HepG2 (cell line): Measurements from ENCODE around the gene PPIL6. TPM values are rescaled to one million over a fixed set of nuclear protein-coding genes. Genes with fewer than 3 reads are reported as not detected.

ENCODE experiments used
- ETV5 ChIP-seq: IDR thresholded peaks from 2 replicates; pipeline ENCODE4 v1.6.1; 2018; ENCODE audit warnings: missing biosample characterization, missing genetic modification reagents, inconsistent platforms, borderline replicate concordance
- FLYWCH1 ChIP-seq: sonication (generic); formaldehyde crosslinking; IDR thresholded peaks from 2 replicates; pipeline ENCODE4 v1.8.1; 2023; ENCODE audit warnings: mild to moderate bottlenecking, missing genetic modification reagents
- GPN1 ChIP-seq: sonication (generic); formaldehyde crosslinking; IDR thresholded peaks from 2 replicates; pipeline ENCODE4 v1.5.1; 2020; ENCODE audit warnings: missing genetic modification reagents, borderline replicate concordance
- HHEX ChIP-seq: IDR thresholded peaks from 2 replicates; pipeline ENCODE4 v1.6.1; 2016; ENCODE audit warnings: control low read depth
- HNRNPH1 ChIP-seq: fragments of 200-400 bp; formaldehyde crosslinking; optimal IDR thresholded peaks from 2 replicates; pipeline ENCODE3; 2017; ENCODE audit warnings: mild to moderate bottlenecking, low read depth, low read length
- IRF2 ChIP-seq: IDR thresholded peaks from 2 replicates; pipeline ENCODE4 v1.6.1; 2018; ENCODE audit warnings: missing genetic modification reagents, missing compliant biosample characterization
- NCOR1 ChIP-seq: fragments of 200-600 bp; sonication (generic); IDR thresholded peaks from 2 replicates; pipeline ENCODE4 v1.7.0; 2017; ENCODE audit warnings: antibody characterized with exemption, low read length, borderline replicate concordance
- SRSF1 ChIP-seq: fragments of 200-400 bp; formaldehyde crosslinking; optimal IDR thresholded peaks from 2 replicates; pipeline ENCODE3; 2017; ENCODE audit warnings: mild to moderate bottlenecking, low read depth, low read length, moderate library complexity
- ZNF350 ChIP-seq: sonication (generic); formaldehyde crosslinking; IDR thresholded peaks from 2 replicates; pipeline ENCODE4 v1.4.0; 2020; ENCODE audit warnings: mild to moderate bottlenecking, low read depth, missing genetic modification reagents, borderline replicate concordance
- ZNF407 ChIP-seq: sonication (generic); formaldehyde crosslinking; IDR thresholded peaks from one replicate; pipeline ENCODE4 v1.5.1; 2020; ENCODE audit warnings: mild to moderate bottlenecking, missing genetic modification reagents; ENCODE audit errors: not compliant biosample characterization
- polyA plus RNA-seq, 8 experiments: library from polyadenylated mRNA; depleted of rRNA in 3 of 8; stranded (reverse) in 7 of 8; unstranded in 1 of 8; fragments of >200 nt; fragmentation: Illumina TruSeq in 4 of 8; extraction: Trizol in 4 of 8; gene quantifications; 2 replicates each; pipeline versions ENCODE4 v1.2.1 to v1.2.3, GENCODE V29; 2011 to 2016; ENCODE audit warnings: low read depth in 4 of 8, missing spikeins in 1 of 8, mixed read lengths in 1 of 8; ENCODE audit not compliant: insufficient read depth in 1 of 8
- total RNA-seq, 5 experiments: library from RNA; depleted of rRNA; stranded (reverse); fragments of >200 nt; fragmentation: Illumina TruSeq; extraction: Trizol; gene quantifications; 2 replicates each; pipeline ENCODE4 v1.2.3, GENCODE V29; 2016; ENCODE audit warnings: low read depth in 1 of 5
- TF ChIP-seq, protein P1 (sequence below): sonication (generic); formaldehyde crosslinking; conservative IDR thresholded peaks from 2 replicates; pipeline ENCODE4 v1.4.0; 2020; ENCODE audit warnings: missing genetic modification reagents

The PPIL6 gene
- total and polyA plus RNA-seq, 2 of the 13 experiments (the other 11 are each of a cell fraction or from before 2014, with no cell fraction given), result 0.22 to 0.46 TPM

DNA sequence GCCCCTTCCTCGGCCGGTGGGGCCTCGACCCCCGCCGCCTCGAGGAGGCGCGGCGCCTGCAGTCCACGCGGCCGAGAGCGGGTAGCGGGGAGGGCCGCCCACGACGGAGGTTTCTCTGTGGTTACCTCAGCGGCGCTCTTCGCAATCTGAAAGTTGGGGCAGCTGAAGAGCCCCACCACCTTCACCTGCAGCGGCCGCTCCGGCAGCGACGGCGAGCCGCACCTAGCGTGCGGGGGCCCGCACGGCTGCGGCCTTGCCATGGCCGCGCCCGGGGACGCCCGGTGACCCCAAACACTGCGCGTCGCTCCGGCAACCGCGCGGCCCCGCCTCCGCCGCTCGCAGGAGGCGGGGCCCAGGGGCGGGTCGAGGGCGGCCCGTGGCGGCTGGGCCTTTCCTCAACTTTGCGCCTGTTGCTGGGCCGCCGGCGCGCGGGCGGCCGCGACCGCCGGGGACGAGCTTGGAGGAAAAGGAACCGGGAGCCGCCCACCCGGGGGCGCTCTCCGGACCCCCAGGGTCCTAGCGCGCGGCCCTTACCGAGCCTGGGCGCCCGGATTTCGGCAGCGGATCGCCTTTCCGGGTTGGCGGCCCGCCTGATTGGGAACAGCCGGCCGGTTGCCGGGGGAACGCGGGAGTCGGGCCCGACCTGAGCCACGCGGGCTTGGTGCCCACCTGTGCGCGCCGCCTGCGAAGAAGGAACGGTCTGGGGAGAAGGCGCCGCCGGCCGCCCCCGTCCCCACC, at the start of gene PPIL6, which contains the start of gene SMPD2 (continued):
- no peak for TF ChIP-seq ZNF407
- no peak for TF ChIP-seq HHEX (CRISPR knock-in tag)
- TF ChIP-seq FLYWCH1 (CRISPR knock-in tag), result no peak
- peak; percentile 40; the same call in 1 of the 2 replicates for TF ChIP-seq ZNF350 (CRISPR knock-in tag)
- no peak for TF ChIP-seq HNRNPH1
- TF ChIP-seq, protein P1, sequence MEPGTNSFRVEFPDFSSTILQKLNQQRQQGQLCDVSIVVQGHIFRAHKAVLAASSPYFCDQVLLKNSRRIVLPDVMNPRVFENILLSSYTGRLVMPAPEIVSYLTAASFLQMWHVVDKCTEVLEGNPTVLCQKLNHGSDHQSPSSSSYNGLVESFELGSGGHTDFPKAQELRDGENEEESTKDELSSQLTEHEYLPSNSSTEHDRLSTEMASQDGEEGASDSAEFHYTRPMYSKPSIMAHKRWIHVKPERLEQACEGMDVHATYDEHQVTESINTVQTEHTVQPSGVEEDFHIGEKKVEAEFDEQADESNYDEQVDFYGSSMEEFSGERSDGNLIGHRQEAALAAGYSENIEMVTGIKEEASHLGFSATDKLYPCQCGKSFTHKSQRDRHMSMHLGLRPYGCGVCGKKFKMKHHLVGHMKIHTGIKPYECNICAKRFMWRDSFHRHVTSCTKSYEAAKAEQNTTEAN (CRISPR knock-in tag), result no peak
- TF ChIP-seq IRF2, result no peak
- TF ChIP-seq ETV5 (CRISPR knock-in tag), result peak; percentile 25
- TF ChIP-seq NCOR1, result no peak
- TF ChIP-seq GPN1 (CRISPR knock-in tag), result no peak
- TF ChIP-seq SRSF1, result no peak
